Skeletal muscle cell (primary cell): ENCODE results near the gene CASQ2.
A peak's percentile ranks its signal among the peaks of the same experiment; 100 is the strongest.

ENCODE experiments used
- DNase-seq: peaks from one replicate; pipeline ENCODE4 v3.0.0-alpha.2; 2010; ENCODE audit warnings: low read depth
- H3K4me3 ChIP-seq: 2 replicates; pipeline ENCODE4 v1.5.1; 2011; ENCODE audit warnings: low read depth, mild to moderate bottlenecking, control low read depth, low read length, moderate library complexity

The CASQ2 gene

DNA sequence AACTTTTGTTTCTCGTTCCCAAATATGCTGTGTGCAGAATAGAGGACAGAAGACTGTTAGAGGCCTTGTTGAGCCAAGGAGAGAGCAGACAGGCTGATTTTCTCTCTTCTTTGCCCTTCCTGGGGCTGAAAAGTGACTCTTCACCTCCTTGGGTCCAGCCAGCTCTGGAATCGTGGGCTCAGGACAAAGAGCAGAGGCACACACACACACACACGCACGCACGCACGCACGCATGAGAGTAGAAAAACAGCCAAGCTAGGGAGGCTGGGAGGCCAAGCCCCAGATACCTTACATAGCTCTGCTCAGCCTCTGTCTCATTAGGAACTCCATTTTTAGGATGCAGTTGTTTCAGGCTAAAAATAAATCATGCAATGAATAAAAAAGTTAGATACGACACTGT lies at the start of gene CASQ2:
TSS of gene CASQ2 (minus strand) at position 166 of the 400 bp plus-strand sequence. CDS start 173 bp downstream, outside the sequence.
- H3K4me3 ChIP-seq: no peak within 1 kb of the TSS
- no peak for DNase-seq

DNA sequence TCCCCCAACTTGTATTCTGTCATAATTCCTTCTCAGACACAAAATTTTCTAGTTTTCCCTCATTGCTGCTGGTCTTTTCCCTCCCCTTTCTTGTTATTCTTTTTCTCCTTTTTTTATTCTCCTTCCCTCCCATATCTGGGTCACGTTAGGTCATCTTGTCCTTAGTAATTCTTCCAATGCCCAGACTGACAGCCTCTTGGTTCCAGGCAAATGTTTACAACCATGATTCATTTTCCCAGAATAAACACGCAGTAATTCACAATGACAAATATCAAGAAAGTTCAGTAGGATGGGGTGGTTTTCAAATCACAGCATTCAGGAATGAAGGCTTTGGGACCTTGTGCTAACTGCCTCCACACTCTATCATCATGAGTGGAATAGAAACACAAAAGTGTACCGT lies 47.2 kb upstream of the CASQ2 start:
- DNase-seq: no peak
- H3K4me3 ChIP-seq: no peak overlapping the region

DNA sequence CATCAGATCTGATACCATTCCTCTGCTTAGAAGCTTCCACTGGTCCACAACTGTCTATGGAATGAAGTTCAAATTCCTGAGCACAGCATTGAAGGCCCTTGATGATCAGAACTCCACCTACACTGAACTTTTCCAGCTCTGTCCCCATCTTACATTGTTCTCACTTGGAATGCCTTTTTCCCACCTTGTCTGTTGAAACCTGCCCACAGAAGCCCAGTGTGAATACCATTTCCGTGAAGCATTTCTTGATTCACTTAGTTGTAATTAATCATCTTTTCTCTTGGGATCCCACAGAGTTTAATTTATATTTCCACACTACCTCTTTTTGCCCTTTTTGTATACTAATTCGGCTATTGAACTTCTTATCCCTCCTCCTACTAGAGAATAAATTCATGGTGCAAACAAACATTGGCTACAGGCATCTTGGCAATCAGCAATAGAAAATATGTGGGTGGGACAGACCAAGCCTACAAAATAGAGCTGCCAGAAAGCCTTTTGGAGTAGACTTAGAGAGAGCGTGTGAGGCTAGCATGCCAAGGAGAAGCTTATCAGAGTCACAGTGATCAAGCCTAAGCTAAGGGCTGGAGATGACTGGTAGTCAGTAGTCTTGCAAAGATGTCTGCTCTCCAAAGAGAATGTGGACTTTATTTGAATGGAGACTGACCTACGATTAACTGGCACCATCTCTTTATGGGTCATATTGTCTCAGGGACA lies 46.3 kb upstream of the CASQ2 start:
- no peak for DNase-seq
- H3K4me3 ChIP-seq: no peak overlapping the region

DNA sequence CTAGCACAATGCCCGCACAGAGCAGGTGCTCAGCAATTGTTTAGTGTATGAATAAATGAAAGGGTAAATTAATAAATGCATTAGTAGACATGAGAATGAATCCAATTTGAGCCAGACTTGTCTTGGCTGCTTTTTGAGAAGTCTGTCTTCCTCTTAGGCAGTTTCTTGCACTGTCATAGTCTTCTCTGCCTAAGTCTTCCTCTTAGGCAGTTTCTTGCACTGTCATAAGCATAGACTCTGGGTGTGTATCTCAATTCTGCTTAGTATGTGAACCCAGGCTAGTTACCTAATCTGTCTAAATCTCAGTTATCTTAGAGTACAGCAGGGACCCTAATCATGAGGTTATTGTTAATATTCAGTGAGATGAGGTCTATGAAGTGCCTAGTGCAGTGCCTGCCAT lies 45.2 kb upstream of the CASQ2 start:
- no peak overlapping the region for H3K4me3 ChIP-seq
- DNase-seq: no peak

DNA sequence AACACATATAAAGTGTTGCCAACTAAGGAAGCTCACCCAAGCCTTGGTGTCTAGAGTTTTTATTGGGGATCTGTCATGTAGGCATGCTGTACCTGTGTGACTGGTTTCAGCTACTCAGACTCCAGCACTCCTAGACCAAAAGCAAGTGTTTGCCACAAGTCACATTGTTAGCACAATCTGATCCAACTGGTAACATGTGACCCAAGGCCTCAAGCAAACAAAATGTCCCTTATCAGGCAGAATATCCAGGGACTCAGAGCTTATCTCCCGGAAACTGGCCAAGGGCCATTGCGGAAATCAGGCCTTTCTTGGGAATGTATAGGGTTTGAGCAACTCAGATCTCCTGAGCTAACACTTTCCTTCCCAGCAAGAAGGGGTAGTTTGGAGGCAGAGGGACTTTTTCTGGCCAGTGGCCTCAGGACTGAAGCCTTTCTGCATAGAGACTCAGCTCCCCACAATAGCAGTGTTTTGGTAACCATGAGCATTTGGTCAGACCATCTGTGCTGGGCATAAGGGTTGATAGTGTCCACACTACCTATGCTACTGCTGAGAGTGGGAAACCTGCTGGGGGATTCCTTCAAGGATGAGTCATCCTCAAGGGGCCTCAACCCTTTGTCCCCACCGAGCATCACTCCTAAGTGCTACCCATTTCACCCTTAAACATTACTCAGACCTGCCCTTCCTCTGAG lies 42.8 kb upstream of the CASQ2 start:
- H3K4me3 ChIP-seq: no peak overlapping the region
- no peak for DNase-seq

DNA sequence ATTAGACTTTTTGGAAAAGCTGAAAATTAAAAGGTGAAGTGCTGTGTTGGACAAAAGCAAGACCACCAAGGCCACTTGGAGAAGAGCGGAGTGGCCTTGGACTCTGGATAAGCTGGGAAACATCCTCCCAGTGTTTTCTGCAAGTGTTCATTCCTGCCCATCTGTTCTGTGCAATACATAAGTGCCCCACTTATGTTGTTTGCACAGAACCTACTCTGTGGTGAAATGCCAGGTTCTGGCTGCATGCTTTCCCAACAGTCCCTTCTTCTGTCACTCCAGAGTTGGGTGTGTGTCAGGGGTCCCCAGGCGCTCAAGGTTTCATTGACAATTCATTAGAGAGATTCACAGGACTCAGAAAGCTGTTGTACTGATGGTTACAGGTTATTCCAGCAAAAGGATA lies 42.1 kb upstream of the CASQ2 start:
- H3K4me3 ChIP-seq: no peak overlapping the region
- no peak for DNase-seq

DNA sequence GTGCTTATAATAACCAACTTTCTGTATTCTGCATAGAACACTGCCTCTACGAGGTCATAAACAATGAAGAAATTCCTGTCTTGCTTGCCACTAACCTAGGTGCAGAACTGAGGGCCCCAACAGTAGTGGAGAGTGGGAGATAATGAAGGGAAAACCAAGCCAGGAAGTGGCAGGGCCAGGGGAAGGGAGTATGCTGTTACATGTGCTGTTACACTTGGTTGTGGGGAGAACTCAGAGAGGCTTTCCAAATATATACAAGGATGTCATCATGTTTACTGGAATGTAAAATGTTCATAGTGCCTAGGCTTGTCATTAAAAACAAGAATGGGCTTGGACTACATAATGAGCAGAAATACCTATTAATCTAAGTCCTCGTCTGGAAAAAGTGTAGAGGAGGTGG lies 41.3 kb upstream of the CASQ2 start:
- H3K4me3 ChIP-seq: no peak overlapping the region
- DNase-seq: no peak

DNA sequence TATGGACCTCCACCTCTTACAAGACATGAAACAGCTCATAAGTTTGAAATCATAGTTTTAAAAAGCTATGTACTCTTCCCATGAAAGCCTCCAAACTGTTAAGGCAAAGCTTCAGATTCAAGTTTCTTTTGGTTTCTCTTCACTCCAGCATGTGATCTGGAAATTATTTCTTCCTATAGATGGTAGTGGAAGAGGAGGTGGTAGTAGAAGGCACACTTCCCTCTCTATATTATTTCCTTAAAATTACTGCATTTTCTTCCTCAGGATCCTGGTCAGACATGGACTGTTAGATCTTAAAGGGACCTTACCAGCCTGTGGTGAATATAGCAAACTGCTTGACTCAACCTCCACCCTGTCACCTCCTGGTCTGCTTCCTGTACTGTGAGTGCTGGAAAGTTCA lies 40.6 kb upstream of the CASQ2 start:
- no peak overlapping the region for H3K4me3 ChIP-seq
- DNase-seq: no peak

DNA sequence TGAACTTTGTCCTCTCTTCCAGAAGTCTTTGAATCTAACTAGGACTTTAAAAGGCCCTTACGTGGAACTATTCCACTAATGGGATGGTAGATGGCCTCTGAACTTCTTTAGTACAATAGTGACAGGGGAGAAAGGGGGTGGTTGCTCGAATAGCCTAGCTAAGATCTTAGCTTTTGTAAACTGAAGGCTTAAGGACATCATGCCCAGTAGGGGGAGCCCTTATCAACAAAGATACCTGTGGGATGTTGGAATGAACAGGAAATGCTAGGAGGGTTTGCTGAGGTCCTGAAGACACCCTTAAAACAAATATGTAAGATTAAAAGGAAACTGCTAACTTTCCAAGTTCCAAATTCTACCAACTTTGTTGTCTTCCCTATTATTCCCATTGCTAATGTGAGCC lies 39.2 kb upstream of the CASQ2 start:
- peak; percentile 36 for DNase-seq
- no peak overlapping the region for H3K4me3 ChIP-seq

DNA sequence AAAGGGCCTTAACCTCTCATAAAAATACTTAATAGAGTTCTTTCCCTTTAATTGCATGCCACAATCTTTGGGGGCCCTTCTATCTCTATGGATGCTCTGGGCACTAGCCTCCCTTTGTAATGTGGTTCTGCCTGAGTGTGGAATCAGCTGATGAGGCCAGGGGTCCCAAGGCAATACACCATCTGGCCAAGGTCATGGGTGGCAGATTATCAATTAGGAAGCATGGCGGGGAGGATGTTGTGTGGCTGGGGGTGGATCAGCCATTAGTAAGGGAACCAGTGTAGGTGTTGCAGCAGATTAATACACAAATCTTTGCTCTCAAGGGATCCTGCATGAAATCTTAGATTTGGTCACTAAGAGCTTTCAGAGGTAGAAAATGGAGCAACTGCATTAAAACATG lies 37.1 kb upstream of the CASQ2 start:
- no peak overlapping the region for H3K4me3 ChIP-seq
- DNase-seq: no peak

DNA sequence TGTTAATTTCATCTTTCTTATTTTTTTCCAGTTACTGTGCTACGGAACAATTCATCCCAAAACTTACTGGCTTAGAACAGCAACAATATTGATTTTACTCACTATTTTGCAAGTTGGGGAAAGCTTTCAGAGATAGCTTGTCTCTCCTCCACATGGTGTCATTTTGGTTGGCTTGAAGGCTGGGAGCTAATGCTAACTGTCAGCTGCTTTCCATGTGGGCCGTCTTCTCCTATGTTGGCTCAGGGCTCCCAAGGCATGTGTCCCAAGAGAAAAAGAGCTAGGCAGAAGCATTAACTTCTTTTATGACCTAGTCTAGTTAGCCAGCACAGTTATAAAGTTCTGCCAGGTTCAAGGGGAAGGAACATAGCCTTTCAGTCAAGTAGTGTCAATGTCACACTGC lies 33.9 kb upstream of the CASQ2 start:
- DNase-seq: no peak
- H3K4me3 ChIP-seq: no peak overlapping the region

DNA sequence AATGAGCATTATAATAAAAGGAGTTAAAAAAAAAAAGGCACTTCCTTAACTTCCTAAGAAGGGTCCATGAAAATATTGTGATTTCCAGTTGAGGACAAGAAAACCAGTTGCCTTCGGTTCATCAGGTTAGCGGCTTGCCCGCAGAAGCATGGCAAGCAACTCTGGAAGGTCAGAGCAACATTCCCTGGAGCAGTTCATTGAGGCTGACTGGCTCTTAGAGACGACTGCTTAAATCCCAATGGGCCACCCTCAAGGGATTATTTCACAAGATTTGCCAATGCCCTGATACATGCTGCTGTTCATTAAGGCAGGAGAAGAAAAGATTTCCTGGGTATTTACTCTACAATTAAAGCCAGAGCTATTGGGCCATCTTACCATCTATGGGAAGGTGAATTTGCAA lies 29.0 kb upstream of the CASQ2 start:
- no peak overlapping the region for H3K4me3 ChIP-seq
- no peak for DNase-seq

DNA sequence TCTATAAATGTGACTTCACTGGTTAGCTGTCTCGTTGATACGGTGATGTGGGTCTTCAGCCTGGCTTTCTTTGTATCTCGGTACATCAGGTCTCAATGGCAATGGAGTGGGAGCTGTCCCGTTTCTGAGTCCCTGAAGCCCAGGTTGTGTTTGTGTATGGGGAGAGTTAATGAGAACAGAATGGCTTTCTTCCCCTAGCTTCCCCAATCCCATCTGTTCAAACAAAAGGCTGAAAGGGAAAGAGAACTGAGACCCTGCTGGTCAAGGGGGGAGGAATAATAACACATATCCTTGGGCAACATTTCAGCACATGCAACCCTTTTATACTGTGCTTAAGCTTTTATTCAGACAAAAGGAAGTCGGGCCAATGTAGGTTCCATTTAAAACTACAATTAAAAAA lies 28.4 kb upstream of the CASQ2 start:
- H3K4me3 ChIP-seq: no peak overlapping the region
- DNase-seq: no peak

DNA sequence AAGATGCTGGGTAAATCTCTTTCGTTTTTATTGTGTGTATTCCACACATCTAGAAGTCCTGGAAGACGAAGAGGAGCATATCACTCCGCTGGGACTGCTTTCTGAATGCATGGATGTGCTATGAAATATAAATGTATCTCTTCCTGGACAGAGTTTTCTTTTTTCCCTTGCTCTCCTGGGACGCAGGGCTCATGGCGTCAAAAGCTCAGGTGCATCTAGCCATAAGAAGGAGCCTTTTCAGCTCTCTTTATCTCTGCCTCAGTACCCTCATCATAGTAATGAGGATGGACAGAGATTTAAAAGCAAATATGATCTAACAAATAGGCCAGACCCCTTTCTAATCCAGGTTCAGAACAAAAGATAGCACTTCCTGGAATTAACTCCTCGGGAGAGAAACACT lies 27.5 kb upstream of the CASQ2 start:
- no peak overlapping the region for H3K4me3 ChIP-seq
- no peak for DNase-seq

DNA sequence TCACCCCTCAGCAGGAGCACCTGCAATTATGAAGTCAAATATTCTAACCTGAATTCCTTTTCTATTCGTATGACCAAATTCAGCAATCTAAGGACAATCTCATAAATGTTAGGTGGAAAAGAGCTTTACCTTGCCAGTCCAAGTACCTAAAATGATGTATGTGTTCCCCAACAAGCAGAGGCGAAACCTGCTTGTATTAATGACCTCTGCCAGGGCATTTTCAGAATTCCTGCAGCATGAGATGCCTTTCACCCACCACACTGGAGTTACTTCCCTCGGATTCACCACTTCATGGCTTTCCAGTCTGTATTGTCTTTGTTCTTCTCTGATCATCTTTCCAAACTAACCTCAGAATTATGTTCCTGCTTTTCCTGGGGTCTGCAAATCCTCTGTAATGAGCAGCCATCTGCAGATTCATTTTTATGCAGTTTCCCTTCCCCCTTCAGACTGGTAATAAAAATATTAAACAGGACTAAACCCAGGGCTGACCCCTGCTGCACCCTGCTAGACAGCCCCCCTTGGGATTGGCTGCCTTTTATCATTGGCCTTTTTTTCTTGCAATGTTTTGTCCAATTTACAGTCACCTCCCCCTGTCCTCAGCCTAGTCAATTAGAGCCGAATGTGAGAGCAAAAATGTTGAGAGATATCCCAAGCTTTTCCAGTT lies 26.6 kb upstream of the CASQ2 start:
- DNase-seq: no peak
- no peak overlapping the region for H3K4me3 ChIP-seq

DNA sequence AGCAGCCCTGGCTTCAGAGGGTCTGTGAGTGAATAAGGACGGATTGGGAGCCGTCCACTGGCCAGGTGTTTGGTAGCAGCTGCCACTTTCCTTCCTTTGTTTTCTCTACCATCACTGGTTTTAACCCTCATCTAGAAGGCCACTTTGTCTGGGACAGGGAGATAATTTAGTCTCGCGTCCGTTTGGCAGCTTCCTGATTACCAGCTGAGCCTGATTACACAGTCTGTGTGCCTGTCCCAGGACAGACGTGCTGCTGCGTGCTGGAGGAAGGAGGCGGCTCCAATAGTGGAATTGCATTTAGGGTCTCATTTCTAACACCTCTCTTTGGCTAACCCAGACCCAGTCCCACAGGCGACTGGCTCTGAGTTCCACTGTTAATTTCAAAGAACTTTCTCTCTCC lies 24.6 kb upstream of the CASQ2 start:
- DNase-seq: no peak
- H3K4me3 ChIP-seq: no peak overlapping the region

DNA sequence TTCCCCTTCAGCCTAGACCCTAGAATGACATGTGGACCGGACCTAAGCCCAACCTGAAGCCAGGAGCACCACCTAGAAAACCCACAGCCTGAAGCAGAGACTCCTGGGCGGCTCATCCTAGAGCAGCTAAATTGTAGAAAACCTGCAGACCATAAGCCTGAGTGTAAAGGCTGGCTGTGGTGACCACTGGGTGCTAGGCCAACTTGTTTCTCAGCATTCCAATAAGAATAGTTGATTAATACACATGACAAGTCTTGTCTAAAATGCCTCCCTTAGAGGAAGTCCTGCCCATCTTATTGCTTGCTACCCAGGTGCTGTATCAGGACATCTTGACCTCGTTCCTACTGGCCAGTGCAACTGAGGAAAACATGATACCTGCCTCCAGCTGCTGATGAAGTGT lies 23.3 kb upstream of the CASQ2 start:
- no peak overlapping the region for H3K4me3 ChIP-seq
- no peak for DNase-seq

DNA sequence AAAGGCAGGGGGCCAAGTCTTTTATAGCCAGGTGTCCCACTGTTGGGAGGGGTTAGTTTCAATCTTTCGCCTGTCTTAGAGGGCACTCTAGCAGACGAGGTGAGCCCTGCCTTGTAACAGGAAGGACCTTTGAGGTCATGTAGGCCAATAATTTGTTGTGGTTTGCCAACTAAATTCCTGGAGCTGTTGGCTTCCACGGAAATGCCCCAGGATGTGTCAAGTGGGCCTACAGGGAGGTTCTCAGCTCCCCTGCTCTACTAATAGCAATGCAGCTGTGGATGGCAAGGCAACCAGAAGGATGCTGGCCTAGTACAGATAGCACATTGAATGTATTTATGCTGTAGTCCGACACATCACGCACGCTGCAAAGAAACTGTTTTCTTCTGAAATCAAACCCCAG lies 22.3 kb upstream of the CASQ2 start:
- no peak overlapping the region for H3K4me3 ChIP-seq
- no peak for DNase-seq

DNA sequence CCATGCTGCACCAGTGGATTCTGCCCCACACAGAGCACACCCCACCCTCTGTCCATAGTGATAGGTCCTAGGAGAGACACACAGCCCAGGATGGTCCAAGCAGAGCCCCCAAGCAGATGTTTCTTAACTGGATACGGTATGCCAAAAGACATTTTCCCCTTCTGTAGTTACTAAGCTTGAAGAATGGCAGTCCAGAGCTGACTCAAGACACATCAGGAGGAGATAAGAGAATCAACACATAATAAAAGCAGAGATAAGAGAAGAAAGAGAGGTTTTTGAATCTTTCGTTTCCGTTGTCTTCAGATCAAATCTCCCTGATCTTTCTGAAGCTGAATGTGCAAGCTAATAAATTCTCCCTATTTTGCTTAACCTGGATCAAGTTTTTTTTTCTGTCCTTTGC lies 21.8 kb upstream of the CASQ2 start:
- no peak for DNase-seq
- no peak overlapping the region for H3K4me3 ChIP-seq

DNA sequence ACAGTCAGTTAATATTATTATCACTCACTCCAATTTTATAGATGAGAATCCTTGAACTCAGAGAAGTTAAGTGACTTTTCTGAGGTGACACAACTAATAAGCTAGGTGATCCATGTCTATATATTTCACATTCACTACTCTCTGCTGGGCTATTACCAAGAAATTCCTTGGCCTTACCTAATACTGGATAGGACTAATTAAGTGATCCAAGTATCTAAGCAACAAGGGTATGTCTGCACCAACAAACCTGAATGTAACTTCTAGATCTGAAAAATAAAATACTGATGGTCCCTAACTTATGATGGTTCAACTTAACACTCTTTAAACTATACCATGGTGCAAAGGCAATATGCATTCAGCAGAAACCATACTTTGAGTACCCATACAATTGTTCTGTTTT lies 14.8 kb upstream of the CASQ2 start:
- no peak for DNase-seq
- H3K4me3 ChIP-seq: no peak overlapping the region
